SKM-1 (cell line): ENCODE measurements around the gene LRRC74B.
A peak's percentile ranks its signal among the peaks of the same experiment; 100 is the strongest.
"Not testable (repeated sequence)": the region's sequence is repeated elsewhere in the genome, so short reads cannot be mapped to it uniquely, and the experiment has no call there.

Experiments
- DNase-seq: peaks from one replicate; lab custom pipeline; 2025; ENCODE audit not compliant: unreplicated experiment; lab: John Stamatoyannopoulos, UW

The LRRC74B gene

DNA sequence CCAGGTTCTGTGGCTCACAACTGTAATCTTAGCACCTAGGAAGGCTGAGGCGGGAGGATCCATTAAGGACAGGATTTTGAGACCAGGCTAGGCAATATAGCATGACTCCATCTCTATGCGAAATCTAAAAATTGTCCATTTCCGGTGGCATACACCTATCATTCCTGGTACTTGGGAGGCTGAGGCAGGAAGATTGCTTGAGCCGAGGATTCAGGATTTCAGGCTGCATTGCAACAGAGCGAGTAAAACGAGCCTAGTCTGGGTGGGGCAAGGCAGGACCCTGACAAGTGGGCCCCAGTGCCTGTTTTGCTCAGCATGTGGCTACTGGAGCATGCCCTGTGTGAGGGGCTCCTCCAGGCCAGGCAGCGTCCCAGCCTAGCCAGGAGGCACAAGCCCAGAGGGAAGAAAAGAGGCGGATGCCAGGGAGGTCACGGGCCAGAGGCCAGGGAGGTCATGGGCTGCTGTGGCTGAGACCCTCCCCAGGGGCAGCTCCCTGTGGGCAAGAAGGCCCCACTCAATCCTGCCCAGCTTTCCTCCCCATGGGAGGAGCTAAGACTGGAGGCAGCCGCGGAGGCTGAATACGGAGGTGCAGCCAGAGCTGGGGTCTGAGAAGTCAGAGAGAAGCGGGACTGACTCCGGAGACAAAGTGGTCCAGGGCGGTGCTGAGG, 8.4 kb downstream of the LRRC74B start:
- DNase-seq = no peak

- DNase-seq = no peak
Measured at GRCh38 chr22:21054714-21055563, 9.2 kb downstream of the LRRC74B start.

GRCh38 chr22:21055564-21055834, 9.8 kb downstream of the LRRC74B start:
- DNase-seq = no peak

DNA sequence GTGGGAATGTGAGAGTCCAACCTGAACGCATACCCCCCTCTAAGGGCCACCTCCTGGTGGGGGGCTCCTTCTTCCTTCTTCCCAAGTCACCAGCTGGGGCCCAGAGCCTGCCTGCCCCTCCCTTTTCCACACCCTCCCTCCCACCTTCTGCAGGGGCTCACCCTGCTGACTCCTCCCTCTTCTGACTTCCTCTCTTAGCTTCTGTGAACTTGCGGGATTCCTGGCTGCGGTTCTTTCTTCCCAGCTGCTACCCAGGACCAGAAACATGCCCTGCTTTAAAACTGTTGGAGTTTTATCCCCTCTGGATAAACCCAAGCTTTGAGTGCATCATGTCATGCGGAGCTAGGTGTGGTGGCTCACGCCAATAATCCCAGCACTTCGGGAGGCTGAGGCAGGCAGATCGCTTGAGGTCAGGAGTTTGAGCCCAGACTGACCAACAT, 10.2 kb downstream of the LRRC74B start:
- no peak for DNase-seq

- DNase-seq = not testable (repeated sequence)
Measured at GRCh38 chr22:21060363-21060762, 14.6 kb downstream of the LRRC74B start.

DNA sequence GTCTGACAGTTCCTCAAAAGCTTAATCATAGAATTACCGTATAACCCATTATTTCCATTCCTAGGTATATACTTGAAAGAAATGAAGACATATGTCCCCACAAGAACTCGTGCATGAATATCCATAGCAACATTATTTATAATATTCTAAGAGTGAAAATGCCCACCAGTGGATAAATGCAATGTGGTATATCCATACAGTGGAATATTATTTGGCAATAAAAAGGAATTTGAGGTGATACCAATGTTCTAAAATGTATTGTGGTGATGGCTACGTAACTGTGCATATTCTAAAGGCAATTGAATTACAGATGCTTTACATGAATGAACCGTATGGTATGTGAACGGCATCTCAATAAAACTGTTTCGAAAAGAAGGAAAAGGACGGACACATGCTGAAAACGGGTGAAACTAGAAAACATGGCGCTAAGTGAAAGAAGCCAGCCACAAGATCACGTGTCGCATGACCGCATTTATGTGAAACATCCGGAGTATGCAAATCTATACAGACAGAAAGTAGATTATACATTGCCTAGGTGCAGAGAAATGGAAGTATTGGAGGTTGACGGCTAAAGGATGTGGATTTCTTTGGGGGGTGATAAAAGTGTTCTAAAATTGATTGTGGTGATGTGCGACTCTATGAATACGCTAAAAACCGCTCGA, 16.0 kb downstream of the LRRC74B start:
- DNase-seq = not testable (repeated sequence)

DNA sequence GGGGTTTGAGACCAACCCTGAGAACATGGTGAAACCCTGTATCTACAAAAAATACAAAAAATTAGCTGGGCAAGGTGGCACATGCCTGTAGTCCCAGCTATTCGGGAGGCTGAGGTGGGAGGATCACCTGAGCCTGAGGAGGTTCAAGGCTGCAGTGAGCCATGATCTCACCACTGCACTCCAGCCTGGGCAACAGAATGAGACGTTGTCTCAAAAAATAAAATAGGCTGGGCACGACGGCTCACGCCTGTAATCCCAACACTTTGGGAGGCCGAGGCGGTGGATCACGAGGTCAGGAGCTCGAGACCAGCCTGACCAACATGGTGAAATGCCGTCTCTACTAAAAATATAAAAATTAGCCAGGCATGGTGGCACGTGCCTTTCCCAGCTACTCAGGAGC, 18.7 kb downstream of the LRRC74B start:
- not testable (repeated sequence) for DNase-seq

GRCh38 chr22:21064917-21065864, 19.4 kb downstream of the LRRC74B start:
- no peak for DNase-seq

GRCh38 chr22:21067075-21067900, 21.5 kb downstream of the LRRC74B start:
- DNase-seq = no peak

GRCh38 chr22:21067901-21068680, 22.3 kb downstream of the LRRC74B start:
- no peak for DNase-seq

DNA sequence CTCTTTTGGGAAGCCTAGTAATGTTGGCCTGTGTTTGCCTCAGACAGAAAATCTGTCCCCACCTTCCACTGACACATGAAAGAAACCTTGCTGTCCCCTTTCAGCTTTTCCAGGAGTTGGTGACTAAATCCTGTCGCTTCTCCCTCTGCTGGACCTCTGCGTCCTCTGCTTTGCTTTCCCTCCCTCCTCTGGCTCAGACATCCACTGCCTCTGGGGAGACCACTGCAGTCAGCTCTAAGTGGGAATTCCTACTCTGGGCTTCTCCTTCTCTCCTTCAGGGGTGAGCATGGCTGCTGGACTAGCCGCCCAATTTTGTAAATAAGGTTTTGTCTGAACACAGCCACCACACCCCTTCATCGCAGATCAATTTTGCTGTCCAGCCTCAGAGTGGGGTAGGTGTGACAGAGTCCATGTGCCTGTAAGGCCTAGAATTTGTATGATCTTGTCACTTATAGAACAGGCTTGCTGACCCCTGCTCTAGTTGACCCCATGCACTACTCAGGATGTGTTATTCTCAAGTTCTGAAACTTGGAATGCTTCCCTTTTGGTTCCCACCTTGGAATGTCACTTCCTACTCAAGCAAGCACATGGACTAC, 23.0 kb downstream of the LRRC74B start:
- DNase-seq = no peak

DNA sequence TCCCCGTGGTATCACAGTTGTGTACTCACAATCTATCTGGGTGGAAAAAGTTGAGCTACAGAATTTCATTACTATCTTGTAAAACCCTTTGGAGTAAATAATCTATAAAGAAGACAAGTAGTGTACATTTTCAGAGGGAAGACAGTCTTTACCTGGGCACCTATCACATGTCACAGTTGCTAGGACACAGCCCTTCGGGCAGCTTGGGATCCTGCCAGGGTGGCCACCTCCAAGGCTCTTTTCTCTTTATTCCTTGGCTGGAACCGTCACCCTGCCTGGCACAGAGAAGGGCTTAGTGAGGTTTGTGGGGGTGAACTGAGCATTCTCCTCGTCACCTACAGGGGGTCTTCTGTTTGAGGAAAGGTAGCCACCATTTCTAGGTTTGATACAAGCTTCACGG, 23.6 kb downstream of the LRRC74B start:
- no peak for DNase-seq

DNA sequence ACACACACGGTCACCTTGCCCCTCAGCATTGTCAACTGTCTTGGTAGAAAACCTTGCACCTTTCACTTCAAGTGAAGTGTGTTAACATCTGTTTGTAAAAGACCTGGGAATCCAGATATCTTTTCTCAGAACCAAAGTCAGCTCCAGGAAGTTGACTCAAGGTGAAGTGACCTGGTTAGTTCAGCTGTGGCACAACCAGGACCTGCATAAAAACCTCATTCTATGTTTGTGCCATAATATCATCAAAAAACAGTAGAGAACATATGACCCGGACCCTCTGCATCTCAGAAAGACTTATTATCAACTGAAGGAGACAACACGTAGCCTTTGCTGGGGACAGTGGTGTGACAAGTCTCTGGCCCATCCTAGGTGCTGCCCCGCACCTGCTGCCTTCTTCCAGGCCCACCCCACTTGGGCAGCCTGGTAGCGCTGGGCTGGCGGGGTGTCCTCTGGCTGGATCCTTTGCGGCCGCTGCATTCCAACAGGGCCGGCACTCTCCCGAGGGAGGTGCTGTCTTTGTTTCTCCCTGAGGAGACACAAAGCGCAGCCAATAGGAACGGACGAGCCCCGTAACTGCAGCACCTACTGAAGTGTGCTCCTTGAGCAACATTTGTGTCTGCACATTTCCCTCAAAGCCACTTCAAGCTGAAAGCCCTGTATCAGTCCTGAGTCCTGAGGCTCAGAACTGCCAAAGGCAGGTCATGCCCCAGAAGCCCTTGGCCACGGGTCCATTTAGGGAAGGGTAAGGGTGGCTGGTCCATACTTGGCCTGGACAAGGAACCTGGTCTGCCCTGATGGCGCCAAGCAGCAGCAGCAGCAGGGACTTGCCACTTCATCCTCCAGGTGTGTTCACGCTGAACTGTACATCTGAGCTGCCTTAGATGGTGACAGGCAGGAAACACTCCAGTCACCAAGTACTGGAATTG, 25.2 kb downstream of the LRRC74B start:
- no peak for DNase-seq

DNA sequence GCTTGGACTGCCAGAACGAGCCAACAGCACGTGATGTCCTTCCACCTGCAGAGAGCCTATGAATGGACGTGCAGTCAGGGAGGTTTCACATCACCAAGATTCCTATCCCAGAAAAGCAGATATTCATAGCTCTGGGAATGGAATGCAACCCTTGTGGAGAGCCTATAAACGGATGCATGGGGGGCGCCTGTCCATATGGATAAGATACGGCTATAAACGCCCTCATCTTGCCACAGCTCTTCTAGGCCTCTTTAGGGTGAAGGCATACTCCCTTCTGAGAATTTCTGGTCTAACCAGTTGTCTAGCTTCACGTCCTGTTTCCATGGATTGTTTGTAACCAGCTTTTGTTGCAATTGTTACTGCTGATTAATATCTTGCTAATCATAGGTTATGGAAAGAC, 26.1 kb downstream of the LRRC74B start:
- DNase-seq = not testable (repeated sequence)

GRCh38 chr22:21073023-21073422, 27.3 kb downstream of the LRRC74B start:
- no peak for DNase-seq

DNA sequence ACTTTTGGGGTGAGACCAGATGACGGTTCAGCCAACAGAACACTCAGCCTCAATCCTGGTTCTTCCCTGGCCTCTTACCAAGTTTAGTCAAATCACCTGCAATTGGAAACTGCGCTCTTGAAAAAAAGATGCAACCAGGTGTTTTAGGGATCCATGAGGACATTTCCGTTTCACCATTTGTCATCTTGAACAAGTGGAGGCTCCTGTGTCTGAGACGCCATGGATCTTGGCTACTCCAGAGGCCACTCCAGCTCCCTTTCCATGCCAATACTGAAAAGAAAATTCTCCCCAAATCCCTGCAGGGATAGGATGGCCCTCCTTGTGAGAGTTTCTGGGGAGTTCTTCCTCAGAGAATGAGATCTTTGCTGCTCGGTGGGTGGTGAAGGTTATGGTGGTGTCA, 27.7 kb downstream of the LRRC74B start:
- no peak for DNase-seq

GRCh38 chr22:21074102-21074715, 28.5 kb downstream of the LRRC74B start:
- DNase-seq = peak; percentile 82
